Keratinocyte (primary cell): Measurements from ENCODE around the gene SLC35B2. TPM values are rescaled to one million over a fixed set of nuclear protein-coding genes. Genes with fewer than 3 reads are reported as not detected.

Source experiments
- DNase-seq: peaks from one replicate; pipeline ENCODE4 v3.0.0-alpha.2; 2011; ENCODE audit warnings: low read depth, missing footprints, low spot score
- FAIRE-seq: peaks from 2 replicates; lab custom pipeline; 2011; peaks lifted over from hg19 to GRCh38; lab: Jason Lieb, UNC
- H2AFZ ChIP-seq: 2 replicates; pipeline ENCODE4 v1.6.0; 2012; ENCODE audit warnings: low read length, control low read depth, inconsistent platforms; ENCODE audit not compliant: control insufficient read depth
- H3K27ac ChIP-seq: 2 replicates; pipeline ENCODE4 v1.5.1; 2011; ENCODE audit warnings: low read length; ENCODE audit not compliant: control insufficient read depth, insufficient read depth
- H3K27me3 ChIP-seq: 3 replicates; pipeline ENCODE4 v1.6.0; 2011; ENCODE audit warnings: low read length; ENCODE audit not compliant: control insufficient read depth, insufficient read depth; ENCODE audit errors: extremely low read depth
- H3K36me3 ChIP-seq, 2 experiments: 2 replicates in 1 of 2; 3 replicates in 1 of 2; pipeline ENCODE4 v1.5.1; 2011; ENCODE audit warnings: low read length in 2 of 2, mild to moderate bottlenecking in 1 of 2; ENCODE audit not compliant: control insufficient read depth in 2 of 2, insufficient read depth in 2 of 2; ENCODE audit errors: extremely low read depth in 1 of 2
- H3K4me1 ChIP-seq: 3 replicates; pipeline ENCODE4 v1.5.1; 2011; ENCODE audit warnings: low read length; ENCODE audit not compliant: control insufficient read depth, insufficient read depth; ENCODE audit errors: extremely low read depth
- H3K4me2 ChIP-seq: 3 replicates; pipeline ENCODE4 v1.6.0; 2011; ENCODE audit warnings: low read depth, low read length; ENCODE audit not compliant: control insufficient read depth, insufficient read depth; ENCODE audit errors: extremely low read depth
- H3K4me3 ChIP-seq, 3 experiments: fragments of 200-600 bp in 1 of 3; sonication (generic) in 1 of 3; 2 replicates in 2 of 3; 3 replicates in 1 of 3; pipeline ENCODE4 v1.5.1; 2011 to 2016; ENCODE audit warnings: low read length in 3 of 3, mild to moderate bottlenecking in 3 of 3, control low read depth in 2 of 3, inconsistent platforms in 1 of 3, low read depth in 1 of 3, mixed read lengths in 1 of 3, mixed run types in 1 of 3, moderate library complexity in 1 of 3; ENCODE audit not compliant: control insufficient read depth in 2 of 3, insufficient read depth in 2 of 3; ENCODE audit errors: extremely low read depth in 1 of 3
- H3K79me2 ChIP-seq: 2 replicates; pipeline ENCODE4 v1.6.0; 2012; ENCODE audit warnings: low read length; ENCODE audit not compliant: control insufficient read depth, insufficient read depth
- H3K9ac ChIP-seq: 3 replicates; pipeline ENCODE4 v1.6.0; 2011; ENCODE audit warnings: low read length; ENCODE audit not compliant: control insufficient read depth, insufficient read depth; ENCODE audit errors: extremely low read depth
- H3K9me1 ChIP-seq: 3 replicates; pipeline ENCODE4 v1.6.0; 2011; ENCODE audit warnings: low read length; ENCODE audit not compliant: control insufficient read depth, insufficient read depth; ENCODE audit errors: extremely low read depth
- H3K9me3 ChIP-seq: 2 replicates; pipeline ENCODE4 v1.5.1; 2012; ENCODE audit warnings: low read depth, low read length; ENCODE audit not compliant: control insufficient read depth
- H4K20me1 ChIP-seq: 3 replicates; pipeline ENCODE4 v1.6.0; 2011; ENCODE audit warnings: low read length; ENCODE audit not compliant: control insufficient read depth, insufficient read depth; ENCODE audit errors: extremely low read depth
- CTCF ChIP-seq, 3 experiments: IDR thresholded peaks in 1 of 3; conservative IDR thresholded peaks in 1 of 3; optimal IDR thresholded peaks in 1 of 3; 2 replicates in 2 of 3; 3 replicates in 1 of 3; pipeline versions ENCODE3 to v1.5.1; 2011; ENCODE audit warnings: low read length in 3 of 3, mild to moderate bottlenecking in 3 of 3, moderate library complexity in 2 of 3, control low read depth in 1 of 3, inconsistent platforms in 1 of 3; ENCODE audit not compliant: insufficient read depth in 2 of 3; ENCODE audit errors: extremely low read depth in 1 of 3
- EZH2 ChIP-seq: IDR thresholded peaks from one replicate; pipeline ENCODE4 v1.6.1; 2012; ENCODE audit warnings: inconsistent platforms, mild to moderate bottlenecking, low read length, moderate library complexity
- dilution Hi-C: fragments of 300-500 bp; cut with MboI; formaldehyde crosslinking; loops from one replicate; pipeline ENCODE4 v1.7.0; 2020; ENCODE audit warnings: low sequenced_read_pairs; ENCODE audit not compliant: extremely low pct_ligation_motif_present
- polyA plus RNA-seq, 5 experiments: library from polyadenylated mRNA; depleted of rRNA in 3 of 5; stranded (reverse) in 3 of 5; stranded (forward) in 1 of 5; unstranded in 1 of 5; fragments of >200 nt; gene quantifications; 1 replicate in 1 of 5; 2 replicates in 3 of 5; 3 replicates in 1 of 5; pipeline versions ENCODE4 v1.2.1 to v1.2.3, GENCODE V29; 2011 to 2012; ENCODE audit warnings: missing spikeins in 2 of 5, low read depth in 1 of 5, low replicate concordance in 1 of 5

Gene SLC35B2
- polyA plus RNA-seq, 1 donor (not counting 4 experiments of a cell fraction or from before 2014, with no cell fraction given): 69.9 TPM

GRCh38 chr6:44235269-44235668, 22.1 kb downstream of the SLC35B2 start:
- no peak overlapping the region for H3K4me2 ChIP-seq
- H3K36me3 ChIP-seq: peaks cover 4 to 14% of the 10 kb centered on the region in 2 experiments
- DNase-seq (no peak), FAIRE-seq (no peak)
- H3K9me3 ChIP-seq: no peaks in the 10 kb centered on the region
- H3K4me3 ChIP-seq: no peak overlapping the region
- H3K79me2 ChIP-seq: no peaks in the 10 kb centered on the region
- peaks cover 3% of the 10 kb centered on the region for H3K9me1 ChIP-seq
- dilution Hi-C loops: no loop called here
- no peak for TF ChIP-seq CTCF (optimal IDR thresholded peaks at IDR 0.05 in 1 of 3, IDR thresholded peaks at IDR 0.05 in 1 of 3, conservative IDR thresholded peaks at IDR 0.05 in 1 of 3; ENCODE audit: extremely low read depth in 1 of 3, insufficient read depth in 2 of 3, low read length in 3 of 3)
- TF ChIP-seq EZH2: no peak
- H2AFZ ChIP-seq: no peak overlapping the region
- no peaks in the 10 kb centered on the region for H4K20me1 ChIP-seq
- no peak overlapping the region for H3K9ac ChIP-seq
- no peak overlapping the region for H3K27ac ChIP-seq
- peaks cover 40% of the 10 kb centered on the region for H3K4me1 ChIP-seq
- no peaks in the 10 kb centered on the region for H3K27me3 ChIP-seq

- Histone ChIP-seq H3K4me1 (peaks cover 38% of the 10 kb centered on the region), H3K4me2 (peak overlapping the region; percentile 25), H3K9me1 (peaks cover 3% of the 10 kb centered on the region), H3K4me3 (no peak overlapping the region), H3K9ac (peak overlapping the region; percentile 28), H3K36me3 (peaks cover 5 to 20% of the 10 kb centered on the region in 2 experiments), H3K27me3 (no peaks in the 10 kb centered on the region), H3K79me2 (no peaks in the 10 kb centered on the region), H3K27ac (peak overlapping the region; percentile 61), H3K9me3 (no peaks in the 10 kb centered on the region), H2AFZ (peak overlapping the region; percentile 75), H4K20me1 (no peaks in the 10 kb centered on the region)
- dilution Hi-C loops: no loop called here
- DNase-seq: no peak
- peak; percentile 79 for FAIRE-seq
- no peak for TF ChIP-seq EZH2
- TF ChIP-seq CTCF (optimal IDR thresholded peaks at IDR 0.05 in 1 of 3, IDR thresholded peaks at IDR 0.05 in 1 of 3, conservative IDR thresholded peaks at IDR 0.05 in 1 of 3; ENCODE audit: extremely low read depth in 1 of 3, insufficient read depth in 2 of 3, low read length in 3 of 3): peak in 2 of 3 experiments; percentile 72 to 78
Measured at GRCh38 chr6:44234101-44235025, 23.0 kb downstream of the SLC35B2 start.
